ENCODE measurements around the gene RBM20. TPM values are rescaled to one million over a fixed set of nuclear protein-coding genes. Genes with fewer than 3 reads are reported as not detected.
"Not testable (repeated sequence)": the region's sequence is repeated elsewhere in the genome, so short reads cannot be mapped to it uniquely, and the experiment has no call there.

Gene RBM20
- polyA plus RNA-seq, 2 of the 4 experiments (the other 2 are of a cell fraction), result 1.5 to 1.8 TPM

DNA sequence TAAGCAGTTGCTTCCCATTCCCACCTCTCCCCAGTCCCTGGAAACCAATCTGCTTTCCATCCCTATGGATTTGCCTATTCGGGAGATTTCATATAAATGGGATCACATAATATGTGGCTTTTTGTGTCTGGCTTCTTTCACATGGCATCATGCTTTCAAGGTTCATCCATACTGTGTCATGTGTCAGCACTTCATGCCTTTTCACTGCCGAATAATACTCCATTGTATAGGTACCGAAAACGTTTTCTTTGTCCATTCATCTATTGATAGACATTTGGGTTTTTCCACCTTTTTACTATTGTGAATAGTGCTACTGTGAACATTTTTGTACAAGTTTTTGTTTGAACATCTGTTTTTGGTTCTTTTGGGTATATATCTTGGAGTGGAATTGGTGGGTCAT lies 12.5 kb downstream of the RBM20 start (continued):
- TF ChIP-seq, protein P1, sequence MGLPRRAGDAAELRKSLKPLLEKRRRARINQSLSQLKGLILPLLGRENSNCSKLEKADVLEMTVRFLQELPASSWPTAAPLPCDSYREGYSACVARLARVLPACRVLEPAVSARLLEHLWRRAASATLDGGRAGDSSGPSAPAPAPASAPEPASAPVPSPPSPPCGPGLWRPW (IDR thresholded peaks at IDR 0.05), result no peak
- TF ChIP-seq CEBPB (IDR thresholded peaks at IDR 0.05), result no peak
- TF ChIP-seq, protein P2, sequence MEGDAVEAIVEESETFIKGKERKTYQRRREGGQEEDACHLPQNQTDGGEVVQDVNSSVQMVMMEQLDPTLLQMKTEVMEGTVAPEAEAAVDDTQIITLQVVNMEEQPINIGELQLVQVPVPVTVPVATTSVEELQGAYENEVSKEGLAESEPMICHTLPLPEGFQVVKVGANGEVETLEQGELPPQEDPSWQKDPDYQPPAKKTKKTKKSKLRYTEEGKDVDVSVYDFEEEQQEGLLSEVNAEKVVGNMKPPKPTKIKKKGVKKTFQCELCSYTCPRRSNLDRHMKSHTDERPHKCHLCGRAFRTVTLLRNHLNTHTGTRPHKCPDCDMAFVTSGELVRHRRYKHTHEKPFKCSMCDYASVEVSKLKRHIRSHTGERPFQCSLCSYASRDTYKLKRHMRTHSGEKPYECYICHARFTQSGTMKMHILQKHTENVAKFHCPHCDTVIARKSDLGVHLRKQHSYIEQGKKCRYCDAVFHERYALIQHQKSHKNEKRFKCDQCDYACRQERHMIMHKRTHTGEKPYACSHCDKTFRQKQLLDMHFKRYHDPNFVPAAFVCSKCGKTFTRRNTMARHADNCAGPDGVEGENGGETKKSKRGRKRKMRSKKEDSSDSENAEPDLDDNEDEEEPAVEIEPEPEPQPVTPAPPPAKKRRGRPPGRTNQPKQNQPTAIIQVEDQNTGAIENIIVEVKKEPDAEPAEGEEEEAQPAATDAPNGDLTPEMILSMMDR (IDR thresholded peaks at IDR 0.05), result no peak

DNA sequence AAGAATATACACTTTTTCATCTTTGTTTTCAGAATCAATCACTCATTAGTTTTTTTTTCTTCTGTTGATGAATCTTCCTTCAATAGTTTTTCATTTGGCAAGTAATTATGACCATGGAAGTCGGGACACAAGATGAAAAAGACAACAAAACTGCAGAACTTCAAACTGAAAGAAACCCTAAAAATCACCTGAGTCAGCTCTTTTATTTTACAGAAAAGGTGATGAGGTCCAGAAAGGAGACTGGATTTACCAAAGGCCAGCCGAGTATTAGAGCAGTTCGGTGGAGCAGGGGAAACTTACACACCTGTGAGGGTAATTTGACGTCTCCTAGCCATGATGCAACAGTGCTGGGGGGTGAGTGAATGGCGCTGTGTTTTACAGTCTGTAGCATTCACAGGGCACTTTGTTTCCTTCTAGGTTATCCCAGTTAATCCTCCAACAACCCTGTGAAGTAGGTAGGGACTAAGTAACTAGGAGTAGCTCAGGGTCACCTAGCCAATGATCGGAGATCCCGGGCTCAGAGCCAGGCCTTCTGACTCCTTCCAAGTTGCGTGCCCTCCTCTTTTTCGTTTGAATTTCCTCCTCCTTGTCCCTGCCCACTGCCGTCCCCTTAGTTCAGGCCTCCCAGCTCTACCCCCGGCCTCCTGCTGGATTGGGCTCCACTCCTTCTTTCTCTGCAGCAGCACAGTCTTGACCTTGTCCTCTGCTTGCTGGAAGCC lies 14.0 kb downstream of the RBM20 start:
- ATAC-seq (no peak), DNase-seq (ENCODE audit: low read depth in 1 of 2, low spot score in 1 of 2) (no peak), FAIRE-seq (no peak)
- H3K4me3 ChIP-seq, result no peak overlapping the region
- H3K4me2 ChIP-seq, result no peak overlapping the region
- WGBS (ENCODE audit: missing lambda C conversion rate), result 75% methylated on average over 11 of the region's 11 CpGs
- TF ChIP-seq EHF (CRISPR knock-in tag; IDR thresholded peaks at IDR 0.05) (no peak), ZC3H11A (IDR thresholded peaks at IDR 0.05) (no peak), BHLHE40 (IDR thresholded peaks at IDR 0.05; ENCODE audit: low read depth, low read length) (no peak), MAFK (IDR thresholded peaks at IDR 0.05; ENCODE audit: partially characterized antibody) (peak; percentile 95), HOXA7 (CRISPR knock-in tag; IDR thresholded peaks at IDR 0.05) (no peak), CHD4 (IDR thresholded peaks at IDR 0.05; ENCODE audit: borderline replicate concordance) (no peak), RAD21 (conservative IDR thresholded peaks at IDR 0.05 in 1 of 2, IDR thresholded peaks at IDR 0.05 in 1 of 2) (no peak)
- TF ChIP-seq, protein P3, sequence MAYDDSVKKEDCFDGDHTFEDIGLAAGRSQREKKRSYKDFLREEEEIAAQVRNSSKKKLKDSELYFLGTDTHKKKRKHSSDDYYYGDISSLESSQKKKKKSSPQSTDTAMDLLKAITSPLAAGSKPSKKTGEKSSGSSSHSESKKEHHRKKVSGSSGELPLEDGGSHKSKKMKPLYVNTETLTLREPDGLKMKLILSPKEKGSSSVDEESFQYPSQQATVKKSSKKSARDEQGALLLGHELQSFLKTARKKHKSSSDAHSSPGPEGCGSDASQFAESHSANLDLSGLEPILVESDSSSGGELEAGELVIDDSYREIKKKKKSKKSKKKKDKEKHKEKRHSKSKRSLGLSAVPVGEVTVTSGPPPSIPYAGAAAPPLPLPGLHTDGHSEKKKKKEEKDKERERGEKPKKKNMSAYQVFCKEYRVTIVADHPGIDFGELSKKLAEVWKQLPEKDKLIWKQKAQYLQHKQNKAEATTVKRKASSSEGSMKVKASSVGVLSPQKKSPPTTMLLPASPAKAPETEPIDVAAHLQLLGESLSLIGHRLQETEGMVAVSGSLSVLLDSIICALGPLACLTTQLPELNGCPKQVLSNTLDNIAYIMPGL (CRISPR knock-in tag; IDR thresholded peaks at IDR 0.05; ENCODE audit: borderline replicate concordance), result no peak
- no peak overlapping the region for H3K27ac ChIP-seq
- H3K9me3 ChIP-seq, result no peaks in the 10 kb centered on the region
- POLR2A ChIA-PET, result interaction anchor here (1.3 kb wide), 1 partner anchor 14 kb away, joined by 3 read pairs; no protein-coding TSS in a partner anchor
- CTCF ChIA-PET, result interaction anchor here (1.2 to 1.7 kb wide), 2 partner anchors 11 to 14 kb away, joined by 4 to 5 read pairs; partner anchors contain the start of gene RBM20
- 0 out of 3 replicates have a peak, but pooled peaks cover 5% of the 10 kb centered on the region for H3K4me1 ChIP-seq

DNA sequence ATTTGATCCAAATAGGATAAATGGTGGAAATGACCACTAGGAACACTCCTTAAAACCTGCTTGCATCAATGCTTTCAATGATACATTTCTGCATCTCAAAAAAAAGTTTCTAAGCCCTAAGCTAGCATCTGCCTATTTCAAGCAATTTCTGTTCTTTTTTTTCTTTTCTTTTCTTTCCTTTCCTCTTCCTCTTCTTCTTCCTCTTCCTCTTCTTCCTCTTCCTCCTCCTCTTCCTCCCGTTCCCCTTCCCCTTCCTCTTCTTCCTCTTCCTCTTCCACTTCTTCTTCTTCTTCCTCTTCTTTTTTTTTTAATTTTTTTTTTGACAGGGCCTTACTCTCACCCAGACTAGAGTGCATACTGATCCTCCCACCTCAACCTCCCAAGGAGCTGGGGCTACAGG lies 15.4 kb downstream of the RBM20 start:
- H3K4me3 ChIP-seq, result no peak overlapping the region
- no peaks in the 10 kb centered on the region; the same call in 2 of the 3 replicates for H3K9me3 ChIP-seq
- ChIA-PET CTCF (interaction anchor here (0.7 to 2.0 kb wide), 4 partner anchors 12 to 393 kb away, joined by 3 to 8 read pairs (median 4); no protein-coding TSS in a partner anchor), POLR2A (no interaction called here)
- peaks cover 7% of the 10 kb centered on the region for H3K4me1 ChIP-seq
- no peak overlapping the region for H3K27ac ChIP-seq
- ATAC-seq (no peak), FAIRE-seq (no peak), DNase-seq (ENCODE audit: low read depth in 1 of 2, low spot score in 1 of 2) (no peak)
- WGBS (ENCODE audit: missing lambda C conversion rate), result 50% methylated on average over 1 of the region's 1 CpG
- no peak overlapping the region for H3K4me2 ChIP-seq
- TF ChIP-seq CBX8 (IDR thresholded peaks at IDR 0.05) (no peak), GATA3 (IDR thresholded peaks at IDR 0.05; ENCODE audit: borderline replicate concordance) (no peak), EHF (CRISPR knock-in tag; IDR thresholded peaks at IDR 0.05) (no peak)
- TF ChIP-seq, protein P4, sequence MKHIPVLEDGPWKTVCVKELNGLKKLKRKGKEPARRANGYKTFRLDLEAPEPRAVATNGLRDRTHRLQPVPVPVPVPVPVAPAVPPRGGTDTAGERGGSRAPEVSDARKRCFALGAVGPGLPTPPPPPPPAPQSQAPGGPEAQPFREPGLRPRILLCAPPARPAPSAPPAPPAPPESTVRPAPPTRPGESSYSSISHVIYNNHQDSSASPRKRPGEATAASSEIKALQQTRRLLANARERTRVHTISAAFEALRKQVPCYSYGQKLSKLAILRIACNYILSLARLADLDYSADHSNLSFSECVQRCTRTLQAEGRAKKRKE (CRISPR knock-in tag; IDR thresholded peaks at IDR 0.05; ENCODE audit: low read depth), result no peak

DNA sequence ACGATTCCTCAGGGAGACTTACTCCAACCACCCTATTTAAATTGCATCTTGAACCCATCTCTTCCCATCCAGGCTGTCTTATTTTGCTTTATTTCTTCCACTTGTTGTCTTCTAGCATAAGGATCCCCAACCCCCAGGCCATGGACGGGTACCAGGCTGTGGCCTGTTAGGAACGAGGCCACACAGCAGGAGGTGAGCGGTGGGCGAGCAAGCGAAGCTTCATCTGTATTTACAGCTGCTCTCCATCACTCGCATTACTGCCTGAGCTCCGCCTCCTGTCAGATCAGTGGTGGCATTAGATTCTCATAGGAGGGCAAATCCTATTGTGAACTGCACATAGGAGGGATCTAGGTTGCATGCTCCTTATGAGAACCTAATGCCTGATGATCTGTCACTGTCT lies 16.2 kb downstream of the RBM20 start:
- POLR2A ChIA-PET; H3K4me2 ChIP-seq; FAIRE-seq; DNase-seq (ENCODE audit: low read depth in 1 of 2, low spot score in 1 of 2); ATAC-seq; H3K27ac ChIP-seq; H3K9me3 ChIP-seq; H3K4me3 ChIP-seq: not testable (repeated sequence)
- CTCF ChIA-PET, result interaction anchor here (1.0 to 2.0 kb wide), 2 partner anchors 11 to 12 kb away, joined by 3 to 8 read pairs; no protein-coding TSS in a partner anchor
- H3K4me1 ChIP-seq, result peaks cover 13% of the 10 kb centered on the region
- WGBS (ENCODE audit: missing lambda C conversion rate), result 91% methylated on average over 8 of the region's 8 CpGs

All from A549 (cell line).